ENCODE results near the gene ODAD3.
"Not testable (repeated sequence)": the region's sequence is repeated elsewhere in the genome, so short reads cannot be mapped to it uniquely, and the experiment has no call there.

Gene ODAD3

DNA sequence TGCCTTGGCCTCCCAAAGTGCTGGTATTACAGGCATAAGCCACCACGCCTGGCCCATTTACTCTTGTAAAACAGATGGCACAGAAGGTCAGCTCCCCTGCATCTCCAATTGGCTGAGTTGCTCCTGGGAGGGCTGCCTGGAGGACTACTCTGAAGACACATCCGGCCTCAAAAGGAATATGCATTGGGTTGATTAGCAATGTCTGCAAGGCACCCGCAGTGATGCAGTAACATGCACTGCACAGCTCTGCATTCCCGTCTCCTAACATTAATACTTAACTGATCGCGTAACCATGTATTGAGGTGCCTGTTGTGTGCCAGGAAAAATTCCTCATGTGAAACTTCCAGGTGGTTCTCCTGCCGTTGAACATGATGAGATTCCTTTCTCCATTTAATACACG lies 40.9 kb upstream of the ODAD3 start:
- H3K36me3 ChIP-seq (ENCODE audit: insufficient read depth, low read length) = no peaks in the 10 kb centered on the region
- no peaks in the 10 kb centered on the region for H3K4me1 ChIP-seq (ENCODE audit: insufficient read depth, low read length)
- peaks cover 0 to 19% of the 10 kb centered on the region in 2 donors for H3K27me3 ChIP-seq (ENCODE audit: control insufficient read depth in 1 of 2, insufficient read depth in 2 of 2, low read length in 2 of 2)

DNA sequence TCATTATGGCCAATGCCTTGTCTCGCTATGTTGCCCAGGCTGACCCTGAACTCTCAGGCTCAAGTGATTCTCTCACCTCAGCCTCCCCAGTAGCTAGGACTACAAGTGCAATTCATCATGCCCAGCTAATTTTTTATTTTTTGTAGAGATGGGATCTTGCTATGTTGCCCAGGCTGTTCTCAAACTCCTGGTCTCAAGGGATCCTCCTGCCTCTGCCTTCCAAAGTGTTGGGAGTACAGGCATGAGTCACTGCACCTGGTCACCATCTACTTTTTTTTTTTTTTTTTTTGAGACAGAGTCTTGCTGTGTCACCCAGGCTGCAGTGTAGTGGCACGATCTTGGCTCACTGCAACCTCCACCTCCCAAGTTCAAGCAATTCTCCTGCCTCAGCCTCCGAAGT lies 40.4 kb upstream of the ODAD3 start:
- H3K9ac ChIP-seq (ENCODE audit: low read length); H3K36me3 ChIP-seq (ENCODE audit: insufficient read depth, low read length): not testable (repeated sequence)

More for the DNA sequence above, 40.9 kb upstream of the ODAD3 start:
- Histone ChIP-seq H3K27ac (ENCODE audit: low read depth, low read length) (no peak overlapping the region), H3K9ac (ENCODE audit: low read length) (no peak overlapping the region), H3K4me3 (ENCODE audit: low read depth in 1 of 2, low read length in 2 of 2) (no peak overlapping the region), H3K9me3 (ENCODE audit: low read length) (no peaks in the 10 kb centered on the region)

DNA sequence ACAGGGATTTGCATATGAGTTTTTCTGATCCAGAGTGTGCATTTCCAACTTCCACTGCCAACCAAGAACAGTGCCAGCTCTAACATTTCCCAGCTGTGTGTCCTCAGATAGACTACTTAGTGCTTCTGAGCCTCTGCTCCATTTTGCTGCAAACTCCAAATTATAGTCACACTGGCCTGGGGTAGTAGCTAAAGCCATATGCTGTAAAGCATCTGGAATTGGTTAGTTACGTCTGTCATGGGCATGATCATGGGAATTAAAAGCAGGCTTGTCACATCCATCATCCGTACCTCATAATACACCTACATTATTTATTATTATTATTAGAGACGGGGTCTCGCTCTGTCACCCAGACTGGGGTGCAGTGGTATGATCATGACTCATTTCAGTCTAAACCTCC lies 38.8 kb upstream of the ODAD3 start:
- H3K9ac ChIP-seq (ENCODE audit: low read length) = no peak overlapping the region
- no peak overlapping the region for H3K27ac ChIP-seq (ENCODE audit: low read depth, low read length)
- H3K4me1 ChIP-seq (ENCODE audit: insufficient read depth, low read length) = no peaks in the 10 kb centered on the region
- H3K27me3 ChIP-seq (ENCODE audit: control insufficient read depth in 1 of 2, insufficient read depth in 2 of 2, low read length in 2 of 2) = no peaks in the 10 kb centered on the region
- no peaks in the 10 kb centered on the region for H3K9me3 ChIP-seq (ENCODE audit: low read length)
- no peaks in the 10 kb centered on the region for H3K36me3 ChIP-seq (ENCODE audit: insufficient read depth, low read length)
- no peak overlapping the region for H3K4me3 ChIP-seq (ENCODE audit: low read depth in 1 of 2, low read length in 2 of 2)

More for the DNA sequence above, 40.4 kb upstream of the ODAD3 start:
- H3K27me3 ChIP-seq (ENCODE audit: control insufficient read depth in 1 of 2, insufficient read depth in 2 of 2, low read length in 2 of 2) = peaks cover 0 to 15% of the 10 kb centered on the region in 2 donors
- not testable (repeated sequence) for H3K9me3 ChIP-seq (ENCODE audit: low read length); H3K27ac ChIP-seq (ENCODE audit: low read depth, low read length); H3K4me3 ChIP-seq (ENCODE audit: low read depth in 1 of 2, low read length in 2 of 2); H3K4me1 ChIP-seq (ENCODE audit: insufficient read depth, low read length)

DNA sequence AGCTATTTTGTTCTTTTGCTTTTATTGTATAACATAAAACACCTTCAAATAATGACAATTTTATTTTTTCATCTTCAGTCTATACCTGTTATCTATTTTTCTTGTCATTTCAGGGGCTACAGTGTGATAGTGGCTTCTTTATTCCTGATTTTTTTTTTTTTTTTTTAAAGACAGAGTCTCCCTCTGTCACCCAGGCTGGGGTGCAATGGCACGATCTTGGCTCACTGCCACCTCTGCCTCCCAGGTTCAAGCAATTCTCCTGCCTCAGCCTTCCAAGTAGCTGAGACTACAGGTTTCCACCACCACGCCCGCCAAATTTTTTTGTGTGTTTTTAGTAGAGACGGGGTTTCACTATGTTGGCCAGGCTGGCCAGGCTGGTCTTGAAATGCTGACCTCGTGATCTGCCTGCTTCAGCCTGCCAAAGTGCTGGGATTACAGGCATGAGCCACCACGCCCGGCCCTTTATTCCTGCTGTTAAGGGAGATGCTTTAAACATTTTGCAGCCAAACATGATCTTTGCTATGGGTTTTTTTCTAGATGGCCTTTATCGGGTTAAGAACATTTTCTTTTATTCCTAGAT lies 33.4 kb upstream of the ODAD3 start:
- not testable (repeated sequence) for H3K27ac ChIP-seq (ENCODE audit: low read depth, low read length); H3K4me3 ChIP-seq (ENCODE audit: low read depth in 1 of 2, low read length in 2 of 2); H3K4me1 ChIP-seq (ENCODE audit: insufficient read depth, low read length); H3K27me3 ChIP-seq (ENCODE audit: control insufficient read depth in 1 of 2, insufficient read depth in 2 of 2, low read length in 2 of 2); H3K36me3 ChIP-seq (ENCODE audit: insufficient read depth, low read length); H3K9ac ChIP-seq (ENCODE audit: low read length); H3K9me3 ChIP-seq (ENCODE audit: low read length)

DNA sequence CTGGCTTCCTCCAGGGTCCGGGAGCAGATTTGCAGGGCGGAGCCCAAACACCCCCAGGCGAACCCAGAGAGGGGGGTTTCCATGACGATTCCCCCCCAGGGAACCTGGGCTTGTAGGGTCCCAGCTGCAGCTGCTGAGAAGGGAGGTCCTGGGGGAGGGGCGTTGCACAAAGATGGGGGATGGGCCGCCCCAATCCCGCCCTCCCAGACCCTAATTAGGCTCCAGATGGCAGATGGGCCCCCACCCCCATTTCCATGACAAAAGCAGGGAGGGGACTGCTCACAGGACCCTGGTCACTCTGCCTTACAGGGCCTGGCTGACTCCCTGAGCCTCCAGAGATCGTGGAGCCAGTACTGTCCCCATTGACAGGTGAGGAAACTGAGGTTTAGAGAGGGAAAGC lies 30.7 kb upstream of the ODAD3 start:
- Histone ChIP-seq H3K36me3 (ENCODE audit: insufficient read depth, low read length) (no peaks in the 10 kb centered on the region), H3K4me1 (ENCODE audit: insufficient read depth, low read length) (no peaks in the 10 kb centered on the region), H3K27me3 (ENCODE audit: control insufficient read depth in 1 of 2, insufficient read depth in 2 of 2, low read length in 2 of 2) (peaks cover 0 to 6% of the 10 kb centered on the region in 2 donors), H3K27ac (ENCODE audit: low read depth, low read length) (no peak overlapping the region), H3K4me3 (ENCODE audit: low read depth in 1 of 2, low read length in 2 of 2) (no peak overlapping the region), H3K9ac (ENCODE audit: low read length) (no peak overlapping the region), H3K9me3 (ENCODE audit: low read length) (no peaks in the 10 kb centered on the region)

DNA sequence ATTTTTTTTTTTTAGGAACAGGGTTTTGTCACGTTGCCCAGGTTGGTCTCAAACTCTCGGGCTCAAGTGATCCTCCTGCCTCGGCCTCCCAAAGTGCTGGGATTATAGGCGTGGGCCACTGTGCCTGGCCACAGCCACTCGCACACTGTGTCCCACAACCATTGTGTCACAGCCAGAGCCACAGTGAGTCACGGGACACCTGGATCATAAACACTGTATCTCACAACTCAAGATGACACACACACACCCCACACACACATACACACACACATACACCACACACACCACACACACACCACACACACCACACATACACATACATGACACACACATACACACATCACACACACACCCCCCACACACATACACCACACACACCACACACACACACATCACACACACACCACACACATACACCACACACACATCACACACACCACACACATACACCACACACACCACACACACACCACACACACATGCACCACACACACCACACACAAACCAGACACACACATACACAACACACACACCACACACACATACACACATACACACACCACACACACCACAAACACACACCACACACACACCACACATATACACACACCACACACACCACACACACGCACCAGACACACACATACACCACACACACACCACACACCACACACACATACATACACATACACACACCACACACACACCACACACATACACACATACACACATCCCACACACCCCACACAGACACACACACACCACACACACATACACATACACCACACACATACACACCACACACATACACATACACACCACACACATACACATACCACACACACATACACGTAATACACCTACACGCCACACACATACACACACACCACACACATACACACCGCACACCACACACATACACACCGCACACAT lies 29.7 kb upstream of the ODAD3 start:
- Histone ChIP-seq H3K9me3 (ENCODE audit: low read length) (no peaks in the 10 kb centered on the region), H3K9ac (ENCODE audit: low read length) (no peak overlapping the region)

DNA sequence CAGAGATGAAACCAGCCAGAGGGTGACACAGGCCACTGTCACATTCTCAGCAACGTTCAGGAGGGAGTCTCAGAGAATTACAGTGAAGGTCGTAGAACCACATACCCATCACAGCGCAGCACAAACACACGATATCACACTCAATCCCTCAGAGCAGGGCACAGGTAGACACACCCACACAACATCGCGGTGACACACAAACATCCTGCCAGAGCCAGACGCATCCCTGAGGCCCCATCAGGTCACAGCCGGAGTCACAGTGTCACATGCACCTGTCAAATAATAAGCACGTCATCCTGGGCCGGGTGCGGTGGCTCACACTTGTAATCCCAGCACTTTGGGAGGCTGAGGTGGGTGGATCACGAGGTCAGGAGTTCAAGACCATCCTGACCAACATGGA lies 28.5 kb upstream of the ODAD3 start:
- H3K27me3 ChIP-seq (ENCODE audit: control insufficient read depth in 1 of 2, insufficient read depth in 2 of 2, low read length in 2 of 2) = peaks cover 0 to 11% of the 10 kb centered on the region in 2 donors
- H3K36me3 ChIP-seq (ENCODE audit: insufficient read depth, low read length) = no peaks in the 10 kb centered on the region
- H3K9ac ChIP-seq (ENCODE audit: low read length) = no peak overlapping the region
- H3K4me3 ChIP-seq (ENCODE audit: low read depth in 1 of 2, low read length in 2 of 2) = no peak overlapping the region
- H3K9me3 ChIP-seq (ENCODE audit: low read length) = no peaks in the 10 kb centered on the region
- H3K4me1 ChIP-seq (ENCODE audit: insufficient read depth, low read length) = no peaks in the 10 kb centered on the region
- no peak overlapping the region for H3K27ac ChIP-seq (ENCODE audit: low read depth, low read length)

More for the DNA sequence above, 29.7 kb upstream of the ODAD3 start:
- H3K27me3 ChIP-seq (ENCODE audit: control insufficient read depth in 1 of 2, insufficient read depth in 2 of 2, low read length in 2 of 2) = peaks cover 0 to 11% of the 10 kb centered on the region in 2 donors
- H3K36me3 ChIP-seq (ENCODE audit: insufficient read depth, low read length) = no peaks in the 10 kb centered on the region
- no peak overlapping the region for H3K27ac ChIP-seq (ENCODE audit: low read depth, low read length)
- H3K4me3 ChIP-seq (ENCODE audit: low read depth in 1 of 2, low read length in 2 of 2) = no peak overlapping the region
- H3K4me1 ChIP-seq (ENCODE audit: insufficient read depth, low read length) = no peaks in the 10 kb centered on the region

DNA sequence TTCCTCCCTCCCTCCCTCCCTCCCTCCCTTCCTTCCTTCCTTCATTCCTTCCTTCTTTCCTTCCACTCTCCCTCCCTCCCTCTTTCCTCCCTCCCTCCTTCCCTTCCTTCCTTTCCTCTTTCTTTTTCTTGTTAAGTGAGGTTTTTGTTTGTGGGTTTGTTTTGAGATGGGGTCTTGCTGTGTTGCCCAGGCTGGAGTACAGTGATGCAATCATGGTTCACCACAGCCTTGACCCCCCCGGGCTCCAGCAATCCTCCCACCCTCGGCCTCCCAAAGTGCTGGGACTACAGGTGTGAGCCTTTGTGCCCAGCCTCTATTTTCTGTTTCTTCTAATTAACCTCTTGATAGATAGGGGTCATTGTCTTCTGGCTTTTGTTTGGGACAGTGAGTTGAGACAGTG lies 26.5 kb upstream of the ODAD3 start:
- Histone ChIP-seq H3K27ac (ENCODE audit: low read depth, low read length) (no peak overlapping the region), H3K36me3 (ENCODE audit: insufficient read depth, low read length) (no peaks in the 10 kb centered on the region), H3K27me3 (ENCODE audit: control insufficient read depth in 1 of 2, insufficient read depth in 2 of 2, low read length in 2 of 2) (peaks cover 0 to 11% of the 10 kb centered on the region in 2 donors), H3K9me3 (ENCODE audit: low read length) (no peaks in the 10 kb centered on the region), H3K4me1 (ENCODE audit: insufficient read depth, low read length) (no peaks in the 10 kb centered on the region), H3K4me3 (ENCODE audit: low read depth in 1 of 2, low read length in 2 of 2) (no peak overlapping the region), H3K9ac (ENCODE audit: low read length) (no peak overlapping the region)

DNA sequence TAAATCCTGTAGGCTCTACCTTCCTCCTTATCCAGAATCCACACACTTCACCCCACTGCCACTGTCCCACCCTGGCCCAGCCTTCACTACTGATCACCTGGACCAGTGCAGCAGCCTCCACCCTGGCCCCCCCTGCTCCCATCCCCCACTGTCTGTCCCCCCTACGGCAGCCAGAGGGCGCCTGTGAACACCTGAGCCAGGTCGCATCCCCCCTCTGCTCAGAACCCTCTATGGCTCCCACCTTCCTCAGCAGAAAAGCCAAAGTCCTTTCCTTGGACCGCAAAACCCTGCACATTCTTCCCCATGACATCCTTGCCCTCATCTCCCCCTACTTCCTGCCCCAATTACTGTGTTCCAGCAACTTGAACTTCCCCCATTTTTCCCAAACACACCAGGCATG lies 25.3 kb upstream of the ODAD3 start:
- H3K4me3 ChIP-seq (ENCODE audit: low read depth in 1 of 2, low read length in 2 of 2) = no peak overlapping the region
- H3K36me3 ChIP-seq (ENCODE audit: insufficient read depth, low read length) = no peaks in the 10 kb centered on the region
- H3K27me3 ChIP-seq (ENCODE audit: control insufficient read depth in 1 of 2, insufficient read depth in 2 of 2, low read length in 2 of 2) = peaks cover 0 to 5% of the 10 kb centered on the region in 2 donors
- no peaks in the 10 kb centered on the region for H3K9me3 ChIP-seq (ENCODE audit: low read length)
- no peak overlapping the region for H3K27ac ChIP-seq (ENCODE audit: low read depth, low read length)
- no peaks in the 10 kb centered on the region for H3K4me1 ChIP-seq (ENCODE audit: insufficient read depth, low read length)
- H3K9ac ChIP-seq (ENCODE audit: low read length) = no peak overlapping the region

DNA sequence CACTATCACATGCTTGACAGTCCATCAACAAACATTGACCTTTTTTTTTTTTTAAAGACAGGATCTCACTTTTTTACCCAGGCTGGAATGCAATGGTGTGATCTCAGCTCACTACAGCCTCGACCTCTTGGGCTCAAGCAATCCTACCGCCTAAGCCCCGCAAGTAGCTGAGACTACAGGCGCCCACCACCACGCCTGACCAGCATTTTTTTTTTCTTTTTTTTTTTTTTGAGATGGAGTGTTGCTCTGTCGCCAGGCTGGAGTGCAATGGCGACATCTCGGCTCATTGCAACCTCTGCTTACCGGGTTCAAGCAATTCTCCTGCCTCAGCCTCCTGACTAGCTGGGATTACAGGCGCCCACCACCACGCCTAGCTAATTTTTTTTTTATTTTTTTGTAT lies 24.0 kb upstream of the ODAD3 start:
- not testable (repeated sequence) for H3K9me3 ChIP-seq (ENCODE audit: low read length); H3K36me3 ChIP-seq (ENCODE audit: insufficient read depth, low read length); H3K27ac ChIP-seq (ENCODE audit: low read depth, low read length); H3K4me1 ChIP-seq (ENCODE audit: insufficient read depth, low read length); H3K27me3 ChIP-seq (ENCODE audit: control insufficient read depth in 1 of 2, insufficient read depth in 2 of 2, low read length in 2 of 2); H3K9ac ChIP-seq (ENCODE audit: low read length); H3K4me3 ChIP-seq (ENCODE audit: low read depth in 1 of 2, low read length in 2 of 2)

DNA sequence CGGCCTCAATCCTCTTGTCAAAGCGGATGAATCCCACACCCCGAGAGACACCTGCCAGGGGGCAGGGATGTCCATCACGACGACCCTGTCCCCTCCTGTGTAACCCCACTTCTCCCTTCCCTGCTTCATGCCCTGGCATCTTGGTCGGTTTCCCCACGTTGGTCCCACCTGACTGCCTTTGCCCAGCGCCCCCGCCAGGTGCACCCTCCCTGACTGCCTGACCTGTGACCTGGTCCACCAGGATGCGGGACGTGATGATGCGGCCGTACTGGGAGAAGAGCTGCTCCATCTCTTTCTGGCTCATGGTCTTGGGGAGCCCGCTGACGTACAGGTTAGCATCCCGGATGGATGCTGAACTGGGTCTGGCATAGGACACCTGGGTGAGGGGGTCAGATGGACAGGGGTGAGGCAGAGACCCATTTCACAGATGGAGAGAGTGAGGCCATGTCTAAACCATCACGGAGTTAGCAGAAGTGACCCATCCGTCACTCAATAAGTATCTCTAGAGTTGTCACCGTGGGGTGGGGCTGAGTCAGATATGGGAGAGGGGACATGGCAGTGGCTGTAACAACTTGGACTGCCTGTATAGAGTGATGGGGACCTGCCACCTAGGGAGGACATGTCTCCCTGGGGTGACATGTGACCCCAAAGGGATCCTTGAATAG lies 23.4 kb upstream of the ODAD3 start:
- Histone ChIP-seq H3K9me3 (ENCODE audit: low read length) (no peaks in the 10 kb centered on the region), H3K27me3 (ENCODE audit: control insufficient read depth in 1 of 2, insufficient read depth in 2 of 2, low read length in 2 of 2) (peaks cover 0 to 5% of the 10 kb centered on the region in 2 donors), H3K9ac (ENCODE audit: low read length) (no peak overlapping the region), H3K36me3 (ENCODE audit: insufficient read depth, low read length) (no peaks in the 10 kb centered on the region), H3K4me3 (ENCODE audit: low read depth in 1 of 2, low read length in 2 of 2) (no peak overlapping the region), H3K27ac (ENCODE audit: low read depth, low read length) (no peak overlapping the region), H3K4me1 (ENCODE audit: insufficient read depth, low read length) (no peaks in the 10 kb centered on the region)

Data from muscle layer of colon (tissue), 2 donors.